Fibroblast of lung (primary cell): ENCODE measurements around the gene ACSF2.

Source experiments
- CTCF ChIP-seq, 2 donors: IDR thresholded peaks in 1 of 2; conservative IDR thresholded peaks in 1 of 2; 1 replicate in 1 of 2; 2 replicates in 1 of 2; pipeline ENCODE4 v1.5.1; 2011 to 2012; ENCODE audit warnings: low read length in 2 of 2, control low read depth in 1 of 2, inconsistent platforms in 1 of 2, low read depth in 1 of 2, mild to moderate bottlenecking in 1 of 2
- EZH2 ChIP-seq: IDR thresholded peaks from 2 replicates; pipeline ENCODE4 v1.5.1; 2012; ENCODE audit warnings: low read length, control low read depth, mild to moderate bottlenecking; ENCODE audit errors: missing control alignments

DNA sequence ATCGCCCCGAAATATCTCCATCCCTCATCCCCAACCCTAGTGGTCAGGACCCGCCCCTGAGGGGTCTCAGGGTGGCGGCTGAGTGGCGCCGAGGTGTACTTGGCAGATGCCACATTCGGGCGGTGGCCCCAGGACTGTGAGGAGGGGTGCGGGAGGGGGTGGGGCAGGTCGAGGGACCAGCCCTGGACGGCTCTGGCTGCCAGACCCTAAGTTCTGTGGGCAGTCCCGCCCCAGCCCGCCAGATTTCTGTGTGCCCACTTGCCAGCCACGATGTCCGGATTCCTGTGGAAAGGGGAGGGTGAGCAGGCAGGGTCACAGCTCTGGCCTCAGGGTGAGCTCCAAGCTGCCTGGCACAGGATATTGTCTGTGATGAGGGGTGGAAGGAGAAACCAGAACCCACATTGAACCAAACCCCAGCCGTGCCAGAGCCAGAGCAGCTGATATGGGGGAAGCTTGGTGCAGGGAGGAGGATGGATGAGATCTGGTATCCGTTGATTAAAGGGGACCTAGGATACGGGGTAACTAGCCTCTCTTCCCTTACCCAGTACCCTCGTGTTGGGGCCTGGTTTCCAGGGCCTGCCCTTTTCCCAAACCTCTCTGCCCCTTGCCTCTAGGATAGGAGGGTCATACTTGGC, 43.8 kb downstream of the ACSF2 start:
- TF ChIP-seq CTCF (conservative IDR thresholded peaks at IDR 0.05 in 1 of 2, IDR thresholded peaks at IDR 0.05 in 1 of 2; ENCODE audit: low read depth in 1 of 2, low read length in 2 of 2) (no peak), EZH2 (no peak)
